Right lobe of liver (tissue), 4 donors: ENCODE measurements around the gene C1orf232.

ENCODE experiments used
- POLR2A ChIP-seq: fragments of 450-650 bp; IDR thresholded peaks from one replicate; pipeline ENCODE4 v1.6.1; 2017; ENCODE audit warnings: antibody characterized with exemption, mild to moderate bottlenecking
- TF ChIP-seq, protein P1 (sequence below), 4 donors: fragments of 200-600 bp in 3 of 4; fragments of 450-650 bp in 1 of 4; IDR thresholded peaks; one replicate each; pipeline versions ENCODE4 v1.5.1 to v1.8.0; 2016 to 2022; ENCODE audit warnings: antibody characterized with exemption in 4 of 4, mild to moderate bottlenecking in 2 of 4
- donor health status: DM: no; HTN: no; CAD: no.
- donor health status: DM: no; HTN: no; CAD: no.
- donor health status: DM: no; HTN: yes; CAD: no.

DNA sequence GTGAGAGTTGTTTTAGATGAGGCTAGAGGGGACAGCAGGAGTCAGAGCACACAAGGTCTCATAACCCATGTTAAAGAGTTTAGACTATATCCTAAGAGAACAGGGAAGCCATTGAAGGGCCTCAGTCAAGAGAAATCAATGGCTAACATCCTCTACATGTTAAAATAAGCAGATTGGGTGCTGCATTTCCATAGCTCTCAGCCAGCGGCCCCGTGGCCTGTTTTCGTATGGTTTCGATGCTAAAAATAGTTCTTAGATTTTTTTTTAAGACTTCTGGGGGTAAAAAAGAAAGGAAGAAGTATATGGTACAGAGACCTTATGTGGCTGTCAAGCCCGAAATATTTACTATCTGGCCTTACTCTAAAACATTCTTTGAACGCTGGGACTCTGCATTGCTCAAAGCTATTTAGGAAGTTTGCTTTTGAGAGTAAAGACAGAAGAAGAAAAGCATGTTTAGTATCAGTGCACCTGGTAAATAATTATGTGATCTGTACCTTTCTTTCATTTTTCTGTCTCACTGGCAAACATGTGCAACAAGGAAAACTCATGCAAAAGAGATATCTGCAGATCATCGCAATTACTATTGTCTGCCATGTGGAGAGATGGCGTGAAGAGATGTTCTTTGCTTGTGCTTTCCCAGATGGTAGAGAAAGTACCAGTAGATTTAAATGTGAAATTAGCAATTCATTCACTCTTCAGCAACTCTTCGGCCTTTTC is 48.7 kb downstream of the C1orf232 start:
- TF ChIP-seq, protein P1, sequence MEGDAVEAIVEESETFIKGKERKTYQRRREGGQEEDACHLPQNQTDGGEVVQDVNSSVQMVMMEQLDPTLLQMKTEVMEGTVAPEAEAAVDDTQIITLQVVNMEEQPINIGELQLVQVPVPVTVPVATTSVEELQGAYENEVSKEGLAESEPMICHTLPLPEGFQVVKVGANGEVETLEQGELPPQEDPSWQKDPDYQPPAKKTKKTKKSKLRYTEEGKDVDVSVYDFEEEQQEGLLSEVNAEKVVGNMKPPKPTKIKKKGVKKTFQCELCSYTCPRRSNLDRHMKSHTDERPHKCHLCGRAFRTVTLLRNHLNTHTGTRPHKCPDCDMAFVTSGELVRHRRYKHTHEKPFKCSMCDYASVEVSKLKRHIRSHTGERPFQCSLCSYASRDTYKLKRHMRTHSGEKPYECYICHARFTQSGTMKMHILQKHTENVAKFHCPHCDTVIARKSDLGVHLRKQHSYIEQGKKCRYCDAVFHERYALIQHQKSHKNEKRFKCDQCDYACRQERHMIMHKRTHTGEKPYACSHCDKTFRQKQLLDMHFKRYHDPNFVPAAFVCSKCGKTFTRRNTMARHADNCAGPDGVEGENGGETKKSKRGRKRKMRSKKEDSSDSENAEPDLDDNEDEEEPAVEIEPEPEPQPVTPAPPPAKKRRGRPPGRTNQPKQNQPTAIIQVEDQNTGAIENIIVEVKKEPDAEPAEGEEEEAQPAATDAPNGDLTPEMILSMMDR (IDR thresholded peaks at IDR 0.05) = no peak
- no peak for TF ChIP-seq POLR2A
